Activated gamma-delta T cell (primary cell): Measurements from ENCODE around the gene OTUD3.

Experiments
- DNase-seq: peaks from one replicate; lab custom pipeline; 2025; lab: John Stamatoyannopoulos, UW

Gene OTUD3

DNA sequence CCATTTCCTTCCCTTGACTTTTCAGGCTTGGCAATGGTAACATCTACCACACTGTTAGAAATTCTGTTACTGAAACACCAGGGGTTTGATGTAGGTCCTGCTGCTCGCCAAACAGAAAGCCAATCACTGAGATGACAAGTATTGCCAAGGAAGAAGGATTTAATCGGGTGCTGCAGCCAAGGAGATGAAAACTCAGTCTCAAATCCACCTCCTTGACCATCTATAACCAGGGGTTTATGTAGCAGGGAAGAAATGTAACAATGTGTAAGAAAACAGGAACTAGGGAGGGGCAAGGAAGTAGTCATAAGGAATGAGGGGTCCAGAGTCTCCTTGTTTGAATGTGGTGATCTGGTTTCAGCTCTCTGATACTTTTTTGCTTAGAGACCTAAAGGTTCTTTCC is 71.9 kb downstream of the OTUD3 start:
- no peak for DNase-seq

DNA sequence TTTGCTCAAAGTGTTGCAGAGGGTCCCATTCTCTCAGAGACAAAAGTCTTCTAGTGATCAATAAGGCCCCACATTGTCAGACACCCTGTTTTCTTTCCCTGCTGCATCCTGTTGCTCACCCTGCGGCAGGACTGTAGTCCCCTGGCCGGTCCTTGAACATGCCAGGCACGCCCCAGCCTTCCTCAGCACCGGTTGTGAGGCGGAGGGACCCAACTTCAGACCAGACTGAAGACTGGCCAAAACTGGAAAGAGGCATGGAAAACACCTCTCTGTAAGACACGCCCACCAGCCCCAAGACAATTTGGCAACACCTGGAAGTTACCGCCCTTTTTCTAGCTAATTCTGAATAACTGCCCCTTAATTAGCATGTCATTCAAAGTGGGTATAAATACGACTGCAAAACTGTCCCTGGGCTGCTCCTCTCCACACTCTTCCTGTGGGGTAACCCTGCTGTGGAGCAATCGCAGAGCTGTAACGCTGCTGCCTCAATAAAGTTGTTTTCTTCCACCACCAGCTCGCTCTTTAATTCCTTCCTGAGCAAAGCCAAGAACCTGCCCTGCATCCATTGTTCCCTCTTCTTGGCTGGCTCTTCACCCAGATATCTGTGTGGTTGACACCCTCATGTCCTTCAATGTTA is 73.5 kb downstream of the OTUD3 start:
- no peak for DNase-seq

DNA sequence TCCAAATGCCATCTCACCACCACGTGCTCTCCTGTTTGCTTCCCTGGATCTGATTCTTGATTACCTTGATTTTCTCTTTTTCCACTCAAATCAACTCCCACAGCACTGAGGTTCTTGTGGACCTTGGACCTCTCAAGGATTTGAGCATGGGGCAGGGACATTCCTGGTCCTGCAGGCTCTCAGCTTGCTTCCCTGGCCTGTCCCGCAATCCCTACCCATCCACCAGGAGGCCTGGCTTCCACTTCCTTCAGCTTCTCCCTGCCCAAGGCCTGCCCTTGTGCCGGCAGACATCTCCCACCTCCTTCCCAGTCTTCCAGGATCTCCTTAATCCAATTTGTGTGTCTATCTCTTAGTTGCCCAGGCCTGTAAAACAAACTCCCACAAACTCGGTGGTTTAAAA is 75.6 kb downstream of the OTUD3 start:
- DNase-seq, result no peak

DNA sequence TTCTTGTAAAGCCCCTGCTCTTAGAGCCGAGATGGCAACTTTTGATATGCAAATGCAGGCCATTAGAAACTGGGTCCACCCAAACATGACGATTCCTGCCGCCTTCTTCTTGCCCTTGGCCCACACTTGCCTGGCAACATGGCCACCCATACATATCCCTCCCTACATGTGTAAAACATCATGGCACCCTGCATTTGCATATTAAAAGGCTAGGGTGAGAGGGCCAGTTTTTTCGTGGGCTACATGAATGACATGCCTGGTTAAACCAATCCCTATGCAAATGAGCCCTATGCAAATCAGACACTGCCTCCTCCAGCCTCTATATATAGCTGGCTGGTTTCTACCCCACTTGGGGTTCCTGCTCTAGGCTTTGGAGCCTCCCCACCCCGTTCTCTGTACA is 78.4 kb downstream of the OTUD3 start:
- no peak for DNase-seq
